ENCODE data around the gene POLG.

Gene POLG

DNA sequence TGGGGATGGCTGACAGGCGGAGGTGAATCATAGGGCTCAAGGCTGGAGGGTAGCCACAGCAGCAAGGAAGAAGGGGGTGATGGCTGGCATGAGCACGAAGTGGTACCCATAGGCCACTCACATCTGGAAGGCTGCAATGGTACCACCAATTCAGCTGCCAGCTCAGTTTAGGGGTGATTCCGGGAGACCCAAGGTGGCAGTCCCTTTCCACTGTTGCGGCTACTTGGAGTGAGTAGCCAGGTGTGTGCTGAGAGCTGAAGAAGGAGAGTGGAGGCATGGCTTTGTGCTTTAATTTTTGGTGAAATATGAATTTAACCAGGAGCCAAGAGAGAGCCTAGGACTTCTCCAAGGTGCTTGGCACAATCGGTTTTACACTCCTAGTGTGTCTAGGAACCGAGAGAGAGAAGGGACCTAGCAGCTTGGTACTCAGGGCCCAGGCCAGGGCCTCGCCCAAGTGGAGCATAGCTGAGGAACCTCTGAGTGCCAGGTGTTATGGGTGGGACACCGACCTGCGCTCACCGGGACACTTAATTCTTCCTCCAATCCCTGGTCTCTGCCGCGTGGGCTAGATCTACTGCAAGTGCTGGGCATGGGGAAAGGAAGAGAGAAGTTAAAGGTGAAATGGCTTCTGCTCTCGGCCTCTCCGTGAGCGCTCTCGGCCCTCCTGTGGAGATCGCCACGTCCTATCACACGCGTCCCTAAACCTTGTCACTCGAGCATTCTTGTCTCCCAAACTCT is 32.2 kb upstream of the POLG start:
- DNase-seq: no peak
- no peak overlapping the region for H3K9ac ChIP-seq (ENCODE audit: low read length)
- no peak overlapping the region for H2AFZ ChIP-seq (ENCODE audit: insufficient read depth, low read length, poor library complexity)
- H3K4me2 ChIP-seq (ENCODE audit: low read length): peak overlapping the region; percentile 45
- H3K14ac ChIP-seq (ENCODE audit: low read length): no peak overlapping the region
- no peaks in the 10 kb centered on the region for H3K79me1 ChIP-seq (ENCODE audit: low read length)
- H3K9me3 ChIP-seq (ENCODE audit: insufficient read depth, low read depth, low read length): peaks cover 26% of the 10 kb centered on the region
- H2BK5ac ChIP-seq (ENCODE audit: low read depth, low read length, poor library complexity): no peak overlapping the region
- H2AK5ac ChIP-seq (ENCODE audit: low read length): no peak overlapping the region
- WGBS (ENCODE audit: extremely low coverage, insufficient coverage, insufficient read length): no CpG with 5 or more reads among the region's 21 CpGs
- H3K79me2 ChIP-seq (ENCODE audit: control insufficient read depth, insufficient read depth, low read length, poor library complexity): no peaks in the 10 kb centered on the region
- H3K4me3 ChIP-seq (ENCODE audit: low read depth, low read length): no peak overlapping the region
- no peak overlapping the region for H3K23ac ChIP-seq (ENCODE audit: low read length)
- H4K8ac ChIP-seq (ENCODE audit: low read depth, low read length): no peak overlapping the region
- no peak overlapping the region for H3K18ac ChIP-seq (ENCODE audit: low read length)
- no peak overlapping the region for H3K27ac ChIP-seq (ENCODE audit: low read depth, low read length)
- H2BK12ac ChIP-seq (ENCODE audit: low read length): no peak overlapping the region
- no peaks in the 10 kb centered on the region for H3K36me3 ChIP-seq (ENCODE audit: control insufficient read depth in 1 of 2, insufficient read depth in 2 of 2, low read length in 2 of 2)
- no peak overlapping the region for H4K91ac ChIP-seq (ENCODE audit: low read depth, low read length)
- H3K4ac ChIP-seq (ENCODE audit: low read depth, low read length): no peak overlapping the region
- H4K12ac ChIP-seq (ENCODE audit: low read depth, low read length): no peak overlapping the region
- peaks cover 97% of the 10 kb centered on the region for H3K27me3 ChIP-seq (ENCODE audit: insufficient read depth, low read length)
- no peak overlapping the region for H2BK120ac ChIP-seq (ENCODE audit: insufficient read depth, low read length, poor library complexity)
- H3K4me1 ChIP-seq (ENCODE audit: control insufficient read depth in 1 of 2, insufficient read depth in 2 of 2, low read length in 2 of 2): peaks cover 0 to 8% of the 10 kb centered on the region in 2 experiments

- Histone ChIP-seq H3K9ac (ENCODE audit: low read length) (no peak overlapping the region), H3K4me2 (ENCODE audit: low read length) (no peak overlapping the region), H2AK5ac (ENCODE audit: low read length) (no peak overlapping the region), H3K79me1 (ENCODE audit: low read length) (no peaks in the 10 kb centered on the region), H3K27me3 (ENCODE audit: insufficient read depth, low read length) (peaks cover 94% of the 10 kb centered on the region), H3K4ac (ENCODE audit: low read depth, low read length) (no peak overlapping the region), H3K36me3 (ENCODE audit: control insufficient read depth in 1 of 2, insufficient read depth in 2 of 2, low read length in 2 of 2) (no peaks in the 10 kb centered on the region), H4K8ac (ENCODE audit: low read depth, low read length) (no peak overlapping the region), H2AFZ (ENCODE audit: insufficient read depth, low read length, poor library complexity) (no peak overlapping the region), H3K14ac (ENCODE audit: low read length) (no peak overlapping the region), H2BK5ac (ENCODE audit: low read depth, low read length, poor library complexity) (no peak overlapping the region), H3K79me2 (ENCODE audit: control insufficient read depth, insufficient read depth, low read length, poor library complexity) (no peaks in the 10 kb centered on the region), H2BK12ac (ENCODE audit: low read length) (no peak overlapping the region), H3K9me3 (ENCODE audit: insufficient read depth, low read depth, low read length) (peaks cover 27% of the 10 kb centered on the region), H4K12ac (ENCODE audit: low read depth, low read length) (no peak overlapping the region), H3K4me1 (ENCODE audit: control insufficient read depth in 1 of 2, insufficient read depth in 2 of 2, low read length in 2 of 2) (peaks cover 0 to 7% of the 10 kb centered on the region in 2 experiments), H3K18ac (ENCODE audit: low read length) (no peak overlapping the region), H2BK120ac (ENCODE audit: insufficient read depth, low read length, poor library complexity) (no peak overlapping the region), H3K23ac (ENCODE audit: low read length) (no peak overlapping the region), H3K27ac (ENCODE audit: low read depth, low read length) (no peak overlapping the region), H4K91ac (ENCODE audit: low read depth, low read length) (no peak overlapping the region), H3K4me3 (ENCODE audit: low read depth, low read length) (no peak overlapping the region)
- no CpG with 5 or more reads among the region's 22 CpGs for WGBS (ENCODE audit: extremely low coverage, insufficient coverage, insufficient read length)
- DNase-seq: no peak
Observed at GRCh38 chr15:89365462-89366065, 30.9 kb upstream of the POLG start.

DNA sequence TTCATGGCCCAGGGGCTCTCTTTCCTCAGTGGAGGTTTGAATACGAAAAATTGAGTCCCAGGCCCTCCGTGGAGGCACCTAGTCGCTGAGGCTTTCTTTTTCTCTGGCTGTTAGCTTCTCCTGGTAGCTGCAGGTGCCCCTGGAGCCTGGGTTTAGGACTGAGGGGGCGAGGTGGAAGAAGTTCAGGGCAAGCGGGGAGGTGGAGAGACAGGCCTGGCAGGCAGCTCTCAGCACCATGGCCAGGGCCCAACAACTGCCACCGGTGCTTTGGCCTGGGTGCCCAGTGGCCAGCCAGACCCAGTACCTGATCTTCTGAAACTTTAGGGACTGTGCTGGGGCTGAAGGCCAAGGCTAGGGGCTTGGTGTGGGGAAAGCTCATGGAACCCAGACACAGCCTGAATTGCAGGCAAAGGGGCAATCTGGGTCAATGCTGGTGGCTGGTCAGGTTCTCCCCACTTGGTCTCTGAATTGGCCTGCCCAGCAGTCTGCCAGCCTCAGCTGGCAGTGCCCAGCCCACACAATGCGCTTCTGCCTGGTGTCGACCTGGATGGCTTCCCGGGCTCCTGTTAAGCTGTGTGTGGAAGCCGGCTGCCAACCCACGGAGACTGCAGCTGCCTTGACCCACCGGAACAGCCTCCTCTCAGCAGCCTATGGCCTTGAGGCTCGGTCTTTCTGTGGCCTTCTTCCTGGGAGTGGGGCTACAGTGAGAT is 30.3 kb upstream of the POLG start:
- Histone ChIP-seq H3K79me2 (ENCODE audit: control insufficient read depth, insufficient read depth, low read length, poor library complexity) (no peaks in the 10 kb centered on the region), H3K9ac (ENCODE audit: low read length) (no peak overlapping the region), H4K8ac (ENCODE audit: low read depth, low read length) (no peak overlapping the region), H2BK5ac (ENCODE audit: low read depth, low read length, poor library complexity) (no peak overlapping the region), H3K4me1 (ENCODE audit: control insufficient read depth in 1 of 2, insufficient read depth in 2 of 2, low read length in 2 of 2) (peaks cover 0 to 7% of the 10 kb centered on the region in 2 experiments), H3K23ac (ENCODE audit: low read length) (no peak overlapping the region), H3K27me3 (ENCODE audit: insufficient read depth, low read length) (peaks cover 94% of the 10 kb centered on the region), H3K36me3 (ENCODE audit: control insufficient read depth in 1 of 2, insufficient read depth in 2 of 2, low read length in 2 of 2) (no peaks in the 10 kb centered on the region), H2AFZ (ENCODE audit: insufficient read depth, low read length, poor library complexity) (no peak overlapping the region), H3K18ac (ENCODE audit: low read length) (no peak overlapping the region), H2BK120ac (ENCODE audit: insufficient read depth, low read length, poor library complexity) (no peak overlapping the region), H2AK5ac (ENCODE audit: low read length) (no peak overlapping the region), H3K9me3 (ENCODE audit: insufficient read depth, low read depth, low read length) (peaks cover 24% of the 10 kb centered on the region), H4K91ac (ENCODE audit: low read depth, low read length) (no peak overlapping the region), H3K4ac (ENCODE audit: low read depth, low read length) (no peak overlapping the region), H3K14ac (ENCODE audit: low read length) (no peak overlapping the region), H2BK12ac (ENCODE audit: low read length) (no peak overlapping the region), H3K4me3 (ENCODE audit: low read depth, low read length) (no peak overlapping the region), H3K79me1 (ENCODE audit: low read length) (no peaks in the 10 kb centered on the region), H3K27ac (ENCODE audit: low read depth, low read length) (no peak overlapping the region), H4K12ac (ENCODE audit: low read depth, low read length) (no peak overlapping the region), H3K4me2 (ENCODE audit: low read length) (no peak overlapping the region)
- no peak for DNase-seq
- no CpG with 5 or more reads among the region's 13 CpGs for WGBS (ENCODE audit: extremely low coverage, insufficient coverage, insufficient read length)

GRCh38 chr15:89364341-89364740 is 29.7 kb upstream of the POLG start:
- Histone ChIP-seq H3K27me3 (ENCODE audit: insufficient read depth, low read length) (peaks cover 94% of the 10 kb centered on the region), H3K4me2 (ENCODE audit: low read length) (no peak overlapping the region), H3K23ac (ENCODE audit: low read length) (no peak overlapping the region), H4K8ac (ENCODE audit: low read depth, low read length) (no peak overlapping the region), H2AFZ (ENCODE audit: insufficient read depth, low read length, poor library complexity) (no peak overlapping the region), H4K12ac (ENCODE audit: low read depth, low read length) (no peak overlapping the region), H2AK5ac (ENCODE audit: low read length) (no peak overlapping the region), H2BK12ac (ENCODE audit: low read length) (no peak overlapping the region), H3K4me3 (ENCODE audit: low read depth, low read length) (no peak overlapping the region), H4K91ac (ENCODE audit: low read depth, low read length) (no peak overlapping the region), H3K14ac (ENCODE audit: low read length) (no peak overlapping the region), H3K9me3 (ENCODE audit: insufficient read depth, low read depth, low read length) (peaks cover 24% of the 10 kb centered on the region), H3K79me2 (ENCODE audit: control insufficient read depth, insufficient read depth, low read length, poor library complexity) (no peaks in the 10 kb centered on the region), H3K9ac (ENCODE audit: low read length) (no peak overlapping the region), H2BK5ac (ENCODE audit: low read depth, low read length, poor library complexity) (no peak overlapping the region), H3K79me1 (ENCODE audit: low read length) (no peaks in the 10 kb centered on the region), H3K27ac (ENCODE audit: low read depth, low read length) (no peak overlapping the region), H3K4ac (ENCODE audit: low read depth, low read length) (no peak overlapping the region), H3K18ac (ENCODE audit: low read length) (no peak overlapping the region), H2BK120ac (ENCODE audit: insufficient read depth, low read length, poor library complexity) (no peak overlapping the region), H3K4me1 (ENCODE audit: control insufficient read depth in 1 of 2, insufficient read depth in 2 of 2, low read length in 2 of 2) (peaks cover 0 to 7% of the 10 kb centered on the region in 2 experiments), H3K36me3 (ENCODE audit: control insufficient read depth in 1 of 2, insufficient read depth in 2 of 2, low read length in 2 of 2) (no peaks in the 10 kb centered on the region)
- DNase-seq: no peak
- whole genome bisulfite sequencing (ENCODE audit: extremely low coverage, insufficient coverage, insufficient read length): no CpG with 5 or more reads among the region's 6 CpGs

Measured in trophoblast cell (in vitro differentiated cells and primary cell).